RWPE1 (cell line): ENCODE results near the gene CFL1.

Experiments used
- CTCF ChIA-PET: fragments of 350-600 bp; sonication (Branson Sonifier 250); formaldehyde crosslinking; extraction: SDS; loops from one replicate; lab custom pipeline; 2021; lab: Yijun Ruan, JAX
- POLR2A ChIA-PET: fragments of 400-600 bp; formaldehyde crosslinking; extraction: SDS; loops from one replicate; lab custom pipeline; 2020; ENCODE audit warnings: antibody characterized with exemption; ENCODE audit not compliant: low non-redundant PET; lab: Yijun Ruan, JAX
- DNase-seq: peaks from one replicate; pipeline ENCODE4 v3.0.0; 2012; ENCODE audit warnings: low spot score
- H3K27ac ChIP-seq: fragments of 450-650 bp; 2 replicates; pipeline ENCODE4 v1.5.1; 2017
- CTCF ChIP-seq: fragments of 450-650 bp; conservative IDR thresholded peaks from 2 replicates; pipeline ENCODE4 v1.5.1; 2017; ENCODE audit warnings: low read depth, mild to moderate bottlenecking

Gene CFL1

GRCh38 chr11:65888163-65888814 lies 30.3 kb upstream of the CFL1 start, which contains the start of gene FIBP:
FIBP (minus strand) TSS chr11:65888471; CDS start chr11:65888418, 53 bp downstream.
- H3K27ac ChIP-seq: peak within 1 kb of the TSS; percentile 95
- POLR2A ChIA-PET: interaction anchor here (0.6 to 1.8 kb wide), 11 partner anchors 11 to 1546 kb away, joined by 3 to 14 read pairs (median 4); partner anchors contain the start of gene FOSL1

DNA sequence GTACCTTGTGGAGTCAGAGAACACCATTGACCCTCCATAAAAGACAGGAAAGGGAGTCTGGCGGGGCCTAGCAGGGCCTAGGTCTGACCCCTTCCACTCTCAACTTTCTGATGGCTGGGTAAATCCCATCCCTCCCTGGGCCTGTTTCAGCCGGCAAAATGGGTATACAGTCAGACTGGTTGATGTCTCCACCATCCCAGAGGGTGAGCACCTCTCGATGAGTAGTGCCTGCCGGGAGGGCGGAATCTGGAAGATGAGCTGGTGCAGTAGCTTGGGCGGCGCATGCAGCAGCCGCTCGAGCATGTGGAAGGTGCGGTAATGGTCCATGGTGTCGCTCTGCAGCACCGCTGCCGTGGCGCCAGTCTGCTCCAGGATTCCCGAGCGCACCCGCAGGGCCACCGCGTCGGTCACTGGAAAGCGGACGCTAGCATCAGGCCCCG lies 29.8 kb upstream of the CFL1 start:
- POLR2A ChIA-PET: interaction anchor here (0.6 to 1.8 kb wide), 11 partner anchors 11 to 1546 kb away, joined by 3 to 14 read pairs (median 4); partner anchors contain the start of gene FOSL1
- peak overlapping the region; percentile 95 for H3K27ac ChIP-seq
- no peak for DNase-seq
- TF ChIP-seq CTCF: no peak
- CTCF ChIA-PET: interaction anchor here (0.6 to 1.9 kb wide), 12 partner anchors 9 to 348 kb away, joined by 3 to 14 read pairs (median 4); partner anchors contain the start of genes C11orf68 and KAT5

More at GRCh38 chr11:65888163-65888814, 30.3 kb upstream of the CFL1 start, which contains the start of gene FIBP:
- TF ChIP-seq CTCF: peak; percentile 92
- DNase-seq: peak; percentile 97
- CTCF ChIA-PET: interaction anchor here (0.6 to 1.9 kb wide), 14 partner anchors 9 to 348 kb away, joined by 3 to 14 read pairs (median 4); partner anchors contain the start of genes C11orf68 and KAT5

GRCh38 chr11:65886826-65887722 lies 29.1 kb upstream of the CFL1 start:
- no peak for DNase-seq
- TF ChIP-seq CTCF: no peak
- CTCF ChIA-PET: interaction anchor here (0.6 to 1.9 kb wide), 6 partner anchors 12 to 175 kb away, joined by 3 to 14 read pairs (median 6); partner anchors contain the start of gene KAT5
- POLR2A ChIA-PET: interaction anchor here (0.7 to 1.5 kb wide), 2 partner anchors 26 to 167 kb away, joined by 3 to 4 read pairs; no protein-coding TSS in a partner anchor
- peak overlapping the region; percentile 95 for H3K27ac ChIP-seq

DNA sequence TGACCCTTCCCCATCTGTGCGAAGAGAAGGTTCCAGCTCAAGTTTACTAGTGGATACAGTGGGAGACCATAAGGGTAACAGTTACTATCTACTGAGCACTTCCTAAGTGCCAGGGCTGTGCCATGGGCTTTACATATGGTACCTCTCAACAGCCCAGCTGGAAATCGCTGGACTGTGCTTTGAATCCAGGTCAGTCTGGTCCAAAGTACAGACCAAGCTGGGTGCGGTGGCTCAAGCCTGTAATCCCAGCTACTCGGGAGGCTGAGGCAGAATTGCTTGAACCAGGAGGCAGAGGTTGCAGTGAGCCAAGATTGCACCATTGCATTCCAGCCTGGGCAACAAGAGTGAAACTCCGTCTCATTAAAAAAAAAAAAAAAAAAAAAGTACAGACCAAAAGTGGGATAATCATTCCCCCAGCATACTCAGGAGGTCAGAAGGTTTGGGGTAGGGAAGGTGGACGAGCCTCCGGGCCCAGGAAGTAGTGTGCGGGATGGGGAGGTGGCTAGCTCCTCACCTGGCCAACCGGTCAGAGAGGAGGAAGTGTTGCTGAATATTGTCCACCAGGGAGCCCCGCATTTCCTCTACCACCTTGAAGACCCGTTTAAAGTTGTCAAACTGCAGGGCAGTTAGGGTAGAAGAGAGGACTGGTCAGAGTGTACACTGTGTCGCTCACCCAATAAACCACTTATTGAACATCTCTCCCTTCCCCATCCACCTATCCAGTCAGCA lies 28.0 kb upstream of the CFL1 start:
- H3K27ac ChIP-seq: peak overlapping the region; percentile 30
- CTCF ChIA-PET: interaction anchor here (0.6 to 1.8 kb wide), 5 partner anchors 35 to 227 kb away, joined by 3 to 10 read pairs (median 5); partner anchors contain the start of gene KAT5
- no peak for TF ChIP-seq CTCF
- POLR2A ChIA-PET: interaction anchor here (0.7 kb wide), 1 partner anchor 23 kb away, joined by 8 read pairs; no protein-coding TSS in a partner anchor
- no peak for DNase-seq

DNA sequence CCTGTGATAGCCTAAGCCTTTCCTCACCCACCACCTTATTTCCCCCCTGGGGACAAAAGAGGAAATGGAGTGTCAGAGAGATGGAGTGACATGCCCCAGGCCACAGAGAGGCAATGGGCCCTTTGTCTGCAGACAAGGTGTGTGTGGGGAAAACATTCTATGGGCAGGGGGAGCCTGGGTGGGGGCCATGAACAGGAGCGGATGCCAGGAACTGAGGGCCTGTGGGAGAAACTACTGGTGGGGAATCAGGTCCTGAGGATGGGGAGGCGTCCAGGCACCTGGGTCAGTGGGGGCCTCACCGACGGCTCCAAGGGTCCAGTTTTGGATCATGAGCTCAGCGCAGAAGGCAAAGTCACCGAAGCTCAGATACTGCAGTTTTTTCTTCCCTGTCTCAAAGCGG lies 27.3 kb upstream of the CFL1 start:
- ChIA-PET CTCF (interaction anchor here (0.5 to 1.9 kb wide), 24 partner anchors 9 to 258 kb away, joined by 3 to 15 read pairs (median 5); partner anchors contain the start of genes KAT5 and MUS81), POLR2A (interaction anchor here (0.6 to 1.0 kb wide), 3 partner anchors 8 to 198 kb away, joined by 3 to 8 read pairs (median 3); no protein-coding TSS in a partner anchor)
- DNase-seq: no peak
- peak overlapping the region; percentile 30 for H3K27ac ChIP-seq
- no peak for TF ChIP-seq CTCF
